GM12891 (cell line): Measurements from ENCODE around the gene KCNIP4.

Experiments
- POLR2A ChIP-seq: IDR thresholded peaks from 2 replicates; pipeline ENCODE4 v1.6.1; 2011; ENCODE audit warnings: low read depth, low read length, control low read depth
- POLR2AphosphoS5 ChIP-seq: IDR thresholded peaks from 2 replicates; pipeline ENCODE4 v1.6.1; 2011; ENCODE audit warnings: low read depth, low read length, control low read depth
- SPI1 ChIP-seq: IDR thresholded peaks from 2 replicates; pipeline ENCODE4 v1.6.1; 2011; ENCODE audit warnings: low read depth, low read length, control low read depth
- TAF1 ChIP-seq: IDR thresholded peaks from 2 replicates; pipeline ENCODE4 v1.6.1; 2011; ENCODE audit warnings: low read depth, low read length, control low read depth

DNA sequence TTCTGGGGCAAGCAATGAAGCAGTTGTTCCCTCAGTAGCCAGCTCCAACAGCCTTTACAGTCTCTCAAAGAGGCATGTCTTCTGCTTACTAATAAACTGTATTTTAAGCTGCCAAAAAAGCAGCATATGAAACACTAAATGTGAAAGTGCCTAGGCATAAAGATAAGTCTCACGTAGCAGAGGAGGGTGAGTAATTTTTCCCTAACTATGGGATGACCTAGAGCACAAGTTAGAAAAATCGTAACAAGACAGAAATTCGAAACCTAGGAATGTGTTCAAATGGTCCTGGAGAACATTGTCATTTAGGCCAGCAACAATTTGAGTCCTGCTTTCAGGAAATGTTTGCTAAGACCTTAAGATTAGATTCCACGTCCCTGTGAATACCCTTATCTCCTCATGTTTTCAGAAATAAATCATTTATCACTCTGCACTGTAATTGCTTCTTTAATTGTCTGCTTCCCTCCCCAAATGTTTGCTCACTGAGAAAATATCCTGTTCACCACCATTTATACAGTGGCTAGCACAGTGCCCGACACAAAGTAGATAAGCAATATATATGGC is 222.2 kb downstream of the KCNIP4 start:
- TF ChIP-seq POLR2AphosphoS5 = no peak
- TF ChIP-seq TAF1 = no peak
- no peak for TF ChIP-seq POLR2A
- TF ChIP-seq SPI1 = no peak
